BJ (cell line): ENCODE data around the gene MRPL21. TPM values are rescaled to one million over a fixed set of nuclear protein-coding genes. Genes with fewer than 3 reads are reported as not detected.

Source experiments
- CTCF ChIA-PET: fragments of 350-600 bp; formaldehyde crosslinking; extraction: SDS; loops from one replicate; lab custom pipeline; 2021; ENCODE audit warnings: antibody characterized with exemption, inconsistent platforms; lab: Yijun Ruan, JAX
- POLR2A ChIA-PET: fragments of 300-600 bp; sonication (Branson Sonifier 250); formaldehyde crosslinking; extraction: SDS; loops from one replicate; lab custom pipeline; 2021; ENCODE audit warnings: antibody characterized with exemption; lab: Charles Lee
- DNase-seq: peaks from one replicate; pipeline ENCODE4 v3.0.0-alpha.2; 2011; ENCODE audit warnings: low read depth
- H3K27me3 ChIP-seq: 2 replicates; pipeline ENCODE4 v1.6.0; 2011; ENCODE audit warnings: low read length; ENCODE audit not compliant: control insufficient read depth, insufficient read depth
- H3K36me3 ChIP-seq: 2 replicates; pipeline ENCODE4 v1.5.1; 2011; ENCODE audit warnings: low read length; ENCODE audit not compliant: control insufficient read depth, insufficient read depth
- H3K4me3 ChIP-seq: 2 replicates; pipeline ENCODE4 v1.5.1; 2011; ENCODE audit warnings: low read depth, mild to moderate bottlenecking, control low read depth, low read length
- CTCF ChIP-seq: IDR thresholded peaks from 2 replicates; pipeline ENCODE4 v1.5.1; 2011; ENCODE audit warnings: low read depth, mild to moderate bottlenecking, control low read depth, inconsistent platforms, low read length, moderate library complexity; ENCODE audit not compliant: insufficient read depth
- polyA plus RNA-seq: library from polyadenylated mRNA; depleted of rRNA; stranded (reverse); fragments of >200 nt; gene quantifications from 2 replicates; pipeline ENCODE4 v1.2.3, GENCODE V29; 2011; rRNA removed

The MRPL21 gene
- polyA plus RNA-seq, 1 experiment: 57.2 TPM

DNA sequence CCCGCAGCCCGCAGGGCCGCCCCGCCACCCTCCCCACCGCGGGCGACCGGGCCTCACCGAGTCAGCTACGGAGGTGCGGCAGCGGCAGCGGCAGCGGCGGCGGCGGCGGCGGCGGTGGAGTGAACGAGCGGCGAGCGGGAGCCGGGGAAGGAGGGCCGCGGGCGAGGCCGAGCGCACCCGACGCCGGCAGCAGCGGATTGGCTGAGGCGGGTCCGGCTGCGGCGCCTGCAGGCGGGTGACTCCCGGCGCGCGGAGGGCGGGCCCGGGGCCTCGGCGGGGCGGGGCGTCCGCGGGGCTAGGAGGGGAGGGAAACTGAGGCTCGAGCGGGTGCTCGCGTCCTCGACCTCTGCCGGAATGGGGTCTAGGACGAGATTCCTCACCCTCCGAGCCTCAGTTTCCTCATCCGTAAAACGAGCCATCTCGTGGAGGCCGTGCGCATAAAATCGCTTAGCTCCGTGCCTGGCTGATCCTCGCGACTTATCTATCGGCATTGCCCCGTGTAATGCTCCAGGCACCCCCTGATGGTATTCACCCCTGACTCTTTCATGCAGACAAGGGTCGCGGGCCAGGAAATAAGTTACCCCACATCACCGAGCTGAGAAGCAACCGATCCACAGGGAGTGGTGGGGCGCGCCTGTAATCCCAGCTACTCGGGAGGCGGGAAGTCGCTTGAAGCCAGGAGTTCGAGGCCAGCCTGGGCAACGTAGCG is 61.8 kb downstream of the MRPL21 start, which contains the start of gene CPT1A:
TSS of gene CPT1A (minus strand) at position 199 of the 709 bp plus-strand sequence. CDS start 26,442 bp downstream, outside the sequence.
- ChIA-PET CTCF (interaction anchor here (1.1 to 1.7 kb wide), 3 partner anchors 27 to 48 kb away, joined by 4 to 5 read pairs (median 5); no protein-coding TSS in a partner anchor), POLR2A (interaction anchor here (0.6 to 1.5 kb wide), 2 partner anchors 48 to 627 kb away, joined by 3 to 5 read pairs; no protein-coding TSS in a partner anchor)
- Histone ChIP-seq H3K27me3 (peaks cover 3% of the 10 kb centered on the region), H3K36me3 (no peaks in the 10 kb centered on the region), H3K4me3 (peak within 1 kb of the TSS; percentile 73)
- no peak for DNase-seq
- no peak for TF ChIP-seq CTCF

Other genes starting within 250 kb of the MRPL21 start
- gene GAL, start 219.3 kb downstream of the MRPL21 start, polyA plus RNA-seq: 2.8 and 3.0 TPM in 2 replicates
- 1.5 and 2.1 TPM in 2 replicates for gene TESMIN, start 152.3 kb downstream of the MRPL21 start, polyA plus RNA-seq
- 24.2 and 29.8 TPM in 2 replicates for gene CPT1A, start 61.9 kb downstream of the MRPL21 start, polyA plus RNA-seq
- 8.9 and 13.1 TPM in 2 replicates for gene IGHMBP2, start 59 bp upstream of the MRPL21 start, polyA plus RNA-seq
- gene MRGPRD, start 77.2 kb upstream of the MRPL21 start, polyA plus RNA-seq: not detected in 2 replicates
- 13.8 and 24.4 TPM in 2 replicates for gene MRGPRF, start 109.4 kb upstream of the MRPL21 start, polyA plus RNA-seq
- 6.4 and 9.9 TPM in 2 replicates for gene TPCN2, start 145.1 kb upstream of the MRPL21 start, polyA plus RNA-seq